Measurements from ENCODE around the gene TRIP6. TPM values are rescaled to one million over a fixed set of nuclear protein-coding genes. Genes with fewer than 3 reads are reported as not detected.
"Not testable (repeated sequence)": the region's sequence is repeated elsewhere in the genome, so short reads cannot be mapped to it uniquely, and the experiment has no call there.

The TRIP6 gene
- total RNA-seq, 1 donor from 2014 or later: 61.1 TPM

DNA sequence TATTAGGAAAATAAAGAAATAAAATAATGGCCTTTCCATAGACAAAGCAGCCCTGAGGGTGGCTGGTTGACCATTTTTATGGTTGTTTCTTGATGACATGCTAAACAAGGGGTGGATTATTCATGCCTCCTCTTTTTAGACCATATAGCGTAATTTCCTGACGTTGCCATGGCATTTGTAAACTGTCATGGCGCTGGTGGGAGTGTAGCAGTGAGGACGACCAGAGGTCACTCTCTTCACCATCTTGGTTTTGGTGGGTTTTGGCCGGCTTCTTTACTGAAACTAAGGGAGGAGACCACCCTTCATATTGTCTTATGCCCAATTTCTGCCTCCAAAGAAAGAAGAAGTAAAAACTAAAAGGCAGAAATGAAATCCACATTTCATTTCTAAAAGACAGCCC is 52.1 kb downstream of the TRIP6 start:
- ATAC-seq: not testable (repeated sequence)

DNA sequence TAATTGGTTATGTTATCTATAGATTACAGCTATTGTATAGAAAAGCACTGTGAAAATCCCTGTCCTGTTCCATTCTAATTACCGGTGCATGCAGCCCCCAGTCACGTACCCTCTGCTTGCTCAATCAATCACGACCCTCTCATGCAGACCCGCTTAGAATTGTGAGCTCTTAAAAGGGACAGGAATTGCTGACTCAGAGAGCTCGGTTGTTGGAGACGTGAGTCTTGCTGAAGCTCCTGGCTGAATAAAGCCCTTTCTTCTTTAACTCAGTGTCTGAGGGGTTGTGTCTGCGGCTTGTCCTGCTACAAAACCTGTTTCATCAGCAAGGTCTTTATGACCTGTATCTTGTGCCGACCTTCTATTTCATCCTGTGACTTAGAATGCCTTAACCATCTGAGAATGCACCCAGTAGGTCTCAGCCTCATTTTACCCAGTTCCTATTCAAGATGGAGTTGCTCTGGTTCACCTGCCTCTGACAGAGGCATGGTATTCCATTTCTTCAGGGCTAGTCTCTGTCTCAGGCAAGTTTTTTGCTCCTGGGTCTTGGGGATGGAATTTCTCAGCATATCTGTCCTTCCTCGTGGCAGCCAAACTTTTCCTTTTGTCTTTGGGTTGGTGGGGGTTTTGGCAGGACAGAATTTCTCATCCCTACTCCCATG is 52.7 kb downstream of the TRIP6 start:
- ATAC-seq: not testable (repeated sequence)

DNA sequence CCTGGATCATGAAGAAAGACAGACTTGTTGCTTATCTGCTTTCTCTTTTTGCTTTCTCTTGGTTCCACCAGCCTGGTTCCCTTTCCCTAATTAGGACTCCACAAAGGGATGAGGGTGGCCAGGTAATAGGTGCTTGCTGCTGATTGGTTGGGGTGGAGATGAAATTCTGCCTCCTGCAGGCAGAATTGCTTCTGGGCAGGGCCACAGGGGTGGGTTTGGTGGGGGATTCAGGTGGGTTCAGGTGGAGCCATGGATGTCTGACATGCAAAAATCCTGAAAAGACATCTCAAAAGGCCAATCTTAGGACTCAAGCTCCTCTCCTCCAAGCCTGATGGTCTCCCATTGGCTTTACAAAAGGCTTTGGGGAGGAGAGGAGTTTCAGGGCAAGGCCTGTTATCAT is 53.9 kb downstream of the TRIP6 start:
- no peak for ATAC-seq

Other genes starting within 250 kb of the TRIP6 start
- gene TFR2, start 225.8 kb upstream of the TRIP6 start, total RNA-seq: 0.68 TPM
- not detected for gene ACTL6B, start 210.9 kb upstream of the TRIP6 start, total RNA-seq
- gene GNB2, start 193.6 kb upstream of the TRIP6 start, total RNA-seq: 289 TPM
- 10.4 TPM for gene GIGYF1, start 173.1 kb upstream of the TRIP6 start, total RNA-seq
- gene POP7, start 161.3 kb upstream of the TRIP6 start, total RNA-seq: 33.4 TPM
- gene EPO, start 146.9 kb upstream of the TRIP6 start, total RNA-seq: not detected
- gene ZAN, start 133.8 kb upstream of the TRIP6 start, total RNA-seq: 0.04 TPM
- gene EPHB4, start 39.9 kb upstream of the TRIP6 start, total RNA-seq: 30.3 TPM
- gene SLC12A9, start 14.7 kb upstream of the TRIP6 start, total RNA-seq: 13.5 TPM
- gene SRRT, start 7.7 kb downstream of the TRIP6 start, total RNA-seq: 63.5 TPM
- 2.1 TPM for gene UFSP1, start 22.3 kb downstream of the TRIP6 start, total RNA-seq
- 0.44 TPM for gene ACHE, start 28.5 kb downstream of the TRIP6 start, total RNA-seq
- gene MUC3A, start 82.1 kb downstream of the TRIP6 start, total RNA-seq: 0.16 TPM
- gene MUC12, start 102.2 kb downstream of the TRIP6 start, total RNA-seq: 0.16 TPM
- gene MUC17, start 152.7 kb downstream of the TRIP6 start, total RNA-seq: not detected
- gene TRIM56, start 218.1 kb downstream of the TRIP6 start, total RNA-seq: 14.3 TPM